GM18502 (cell line): ENCODE results near the gene MCRIP2.
"Not testable (repeated sequence)": the region's sequence is repeated elsewhere in the genome, so short reads cannot be mapped to it uniquely, and the experiment has no call there.

Experiments used
- ATAC-seq: cut with Tn5 transposase; IDR thresholded peaks from one replicate; pipeline ENCODE4 v1.9.1; 2021; ENCODE audit warnings: mild to moderate bottlenecking; ENCODE audit not compliant: unreplicated experiment, poor library complexity

MCRIP2 gene, protein sequence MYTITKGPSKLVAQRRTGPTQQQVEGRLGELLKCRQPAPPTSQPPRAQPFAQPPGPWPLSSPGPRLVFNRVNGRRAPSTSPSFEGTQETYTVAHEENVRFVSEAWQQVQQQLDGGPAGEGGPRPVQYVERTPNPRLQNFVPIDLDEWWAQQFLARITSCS

DNA sequence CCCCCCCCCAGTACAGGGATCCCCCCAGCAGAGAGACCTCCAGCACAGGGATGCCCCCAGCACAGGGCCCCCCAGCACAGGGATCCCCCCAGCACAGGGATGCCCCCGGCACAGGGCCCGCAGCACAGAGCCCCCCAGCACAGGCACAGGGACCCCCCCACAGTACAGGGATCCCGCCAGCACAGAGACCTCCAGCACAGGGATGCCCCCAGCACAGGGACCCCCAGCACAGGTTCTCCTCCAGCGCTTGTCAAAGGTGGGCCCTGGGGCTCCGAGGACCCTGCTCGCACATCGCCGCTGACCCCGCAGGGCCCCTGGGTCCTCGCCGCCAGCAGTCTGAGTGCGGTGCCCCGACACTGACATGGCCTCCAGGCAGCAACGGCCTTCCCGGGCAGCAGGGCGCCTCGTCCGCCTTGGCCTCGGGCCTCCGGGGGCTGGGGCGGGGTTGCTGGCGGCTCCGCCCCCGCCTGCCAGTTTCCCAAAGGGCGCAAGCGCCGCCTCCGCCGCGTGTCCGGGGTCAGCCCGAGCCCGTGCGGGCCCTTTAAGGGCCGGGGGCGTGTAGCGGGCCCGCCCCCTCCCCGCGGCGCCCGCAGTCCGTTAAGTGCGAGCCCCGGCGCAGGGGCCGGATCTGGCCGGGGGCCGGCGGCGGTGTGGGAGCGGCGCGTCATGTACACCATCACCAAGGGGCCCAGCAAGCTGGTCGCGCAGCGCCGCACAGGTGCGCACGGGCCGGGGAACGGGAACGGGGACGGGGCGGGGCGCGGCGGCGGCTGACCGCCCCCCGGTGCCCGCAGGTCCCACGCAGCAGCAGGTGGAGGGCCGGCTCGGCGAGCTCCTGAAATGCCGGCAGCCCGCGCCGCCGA is at the start of gene MCRIP2:
Gene MCRIP2 (plus strand): TSS at position 503 of the 863 bp plus-strand sequence. CDS start 164 bp downstream, at position 667.
- ATAC-seq = peak; percentile 46

DNA sequence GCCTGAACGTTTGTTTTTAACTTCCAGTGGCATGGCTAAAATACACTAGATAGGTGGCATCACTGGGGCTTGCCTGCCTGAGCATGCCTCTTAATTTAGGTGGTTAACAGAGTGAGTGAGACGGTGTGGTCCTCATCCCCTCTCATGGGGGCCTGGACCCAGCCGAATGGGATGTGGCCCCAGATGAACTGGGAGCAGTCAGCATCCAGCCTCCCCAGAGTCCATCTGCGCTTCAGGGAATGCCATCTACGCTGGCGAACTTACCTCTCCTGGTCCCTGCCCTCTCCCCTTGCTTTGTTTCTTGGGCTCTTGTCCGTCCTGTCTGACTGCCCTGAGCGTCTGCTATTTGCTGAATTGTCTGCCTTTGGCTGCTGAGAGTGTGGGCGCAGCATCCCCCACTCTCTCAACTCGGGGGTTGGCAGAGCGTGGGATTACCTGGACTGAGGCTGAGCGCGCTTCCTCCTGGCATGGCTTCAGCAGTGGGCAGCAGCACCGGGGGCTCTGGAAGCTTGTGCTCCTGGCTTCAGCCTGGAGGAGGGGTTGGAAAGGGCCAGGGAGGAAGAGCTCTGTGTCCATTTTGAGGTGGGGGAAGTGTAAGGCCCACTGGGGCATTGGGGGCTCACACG is 49.6 kb upstream of the MCRIP2 start:
- ATAC-seq = no peak

DNA sequence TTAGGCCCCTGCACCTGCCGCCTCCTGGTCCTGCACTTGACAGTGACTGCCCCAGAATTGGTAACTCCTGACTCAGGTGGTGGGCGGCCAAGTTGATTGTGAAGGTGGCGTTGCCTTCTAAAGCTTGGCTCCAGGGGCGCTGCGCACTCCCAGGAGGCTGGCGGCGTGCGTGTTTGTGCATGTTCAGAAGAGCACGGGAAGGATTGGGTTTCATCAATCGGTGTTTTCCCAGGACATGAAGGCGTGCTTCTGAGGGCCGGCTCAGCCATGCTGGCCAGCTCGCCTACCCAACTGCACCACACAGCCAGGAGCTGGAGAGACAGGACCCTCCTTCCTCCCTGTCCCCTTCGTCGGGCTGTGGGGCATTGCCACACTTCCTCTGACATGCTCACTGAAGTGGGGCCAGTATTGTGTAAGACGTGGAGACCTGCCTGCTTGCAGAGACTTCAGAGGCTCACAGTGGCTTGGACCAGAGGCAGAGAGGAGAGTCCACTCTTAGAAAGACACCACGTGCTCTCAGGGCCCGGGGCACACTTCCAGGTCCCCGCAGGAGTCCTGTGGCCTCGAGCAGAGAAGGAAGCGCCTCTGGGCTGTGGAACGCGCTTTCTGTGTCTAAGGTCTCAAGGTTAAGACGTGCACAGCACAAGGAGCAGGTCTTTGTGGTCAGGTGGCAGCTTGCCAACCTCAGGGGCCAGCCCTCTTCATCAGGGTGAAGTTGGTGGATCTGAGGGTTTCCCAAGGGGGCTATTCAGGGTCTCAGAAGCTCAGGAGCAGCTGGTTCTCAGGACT is 48.9 kb upstream of the MCRIP2 start:
- no peak for ATAC-seq

DNA sequence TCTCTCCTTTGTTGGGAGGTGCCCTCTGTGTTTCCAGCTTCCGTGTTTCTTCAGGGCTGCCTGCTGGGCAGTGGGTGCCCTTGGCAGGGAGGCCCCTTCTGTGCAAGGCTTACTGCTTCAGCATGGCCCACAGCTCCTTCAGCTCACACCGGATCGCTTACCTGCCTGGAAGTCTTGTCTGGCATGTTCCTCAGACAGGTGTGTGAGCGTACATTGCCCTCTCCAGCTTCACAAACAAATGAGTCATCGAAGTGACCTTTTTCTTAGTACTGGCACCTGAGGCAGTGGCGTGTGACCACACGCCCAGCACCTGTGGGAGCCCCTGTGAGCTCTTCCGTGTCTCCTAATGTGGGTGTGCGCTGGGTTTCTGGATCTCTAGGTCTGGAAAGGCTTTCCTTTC is 48.2 kb upstream of the MCRIP2 start:
- ATAC-seq = no peak

DNA sequence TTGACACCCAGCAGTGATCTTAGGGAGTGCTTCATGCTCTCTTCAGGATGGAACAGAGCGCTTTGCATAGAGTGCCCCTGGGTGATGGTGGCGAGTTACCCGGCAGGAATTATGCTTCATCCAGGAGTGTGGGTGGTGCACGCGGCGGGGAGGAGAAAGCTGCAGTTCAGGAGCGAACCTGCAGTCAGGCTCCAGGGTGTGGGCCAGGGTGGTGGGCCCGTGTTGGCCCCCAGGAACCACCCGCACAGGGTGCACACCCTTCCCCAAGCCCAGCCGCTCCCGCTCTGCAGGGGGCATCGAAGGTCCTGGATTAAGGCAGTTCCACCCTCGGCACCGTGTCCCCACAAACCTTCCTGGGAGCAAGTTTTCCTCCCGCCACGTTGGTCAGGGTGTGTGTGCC is 47.8 kb upstream of the MCRIP2 start:
- no peak for ATAC-seq

DNA sequence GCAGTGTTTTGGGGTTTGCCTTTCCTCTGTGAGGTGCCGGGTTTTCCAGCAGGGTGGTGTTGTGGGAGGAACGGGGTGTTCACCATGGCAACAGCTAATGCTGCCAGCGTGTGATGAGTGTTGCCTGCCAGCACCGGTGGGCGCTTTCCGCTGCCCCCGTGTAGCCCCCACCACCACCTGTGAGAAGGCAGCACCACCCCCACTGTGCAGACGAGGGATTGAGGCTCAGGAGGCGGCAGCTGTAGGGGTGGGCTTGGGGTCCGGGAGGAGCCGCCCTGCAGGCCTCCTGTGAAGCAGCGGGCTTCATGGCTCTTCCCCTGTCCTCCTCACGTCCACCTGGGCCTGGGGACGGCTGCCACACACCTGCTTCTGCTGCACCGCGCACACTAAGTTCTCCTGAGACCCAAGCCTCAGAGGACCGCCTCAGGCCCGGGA is 46.5 kb upstream of the MCRIP2 start:
- no peak for ATAC-seq

DNA sequence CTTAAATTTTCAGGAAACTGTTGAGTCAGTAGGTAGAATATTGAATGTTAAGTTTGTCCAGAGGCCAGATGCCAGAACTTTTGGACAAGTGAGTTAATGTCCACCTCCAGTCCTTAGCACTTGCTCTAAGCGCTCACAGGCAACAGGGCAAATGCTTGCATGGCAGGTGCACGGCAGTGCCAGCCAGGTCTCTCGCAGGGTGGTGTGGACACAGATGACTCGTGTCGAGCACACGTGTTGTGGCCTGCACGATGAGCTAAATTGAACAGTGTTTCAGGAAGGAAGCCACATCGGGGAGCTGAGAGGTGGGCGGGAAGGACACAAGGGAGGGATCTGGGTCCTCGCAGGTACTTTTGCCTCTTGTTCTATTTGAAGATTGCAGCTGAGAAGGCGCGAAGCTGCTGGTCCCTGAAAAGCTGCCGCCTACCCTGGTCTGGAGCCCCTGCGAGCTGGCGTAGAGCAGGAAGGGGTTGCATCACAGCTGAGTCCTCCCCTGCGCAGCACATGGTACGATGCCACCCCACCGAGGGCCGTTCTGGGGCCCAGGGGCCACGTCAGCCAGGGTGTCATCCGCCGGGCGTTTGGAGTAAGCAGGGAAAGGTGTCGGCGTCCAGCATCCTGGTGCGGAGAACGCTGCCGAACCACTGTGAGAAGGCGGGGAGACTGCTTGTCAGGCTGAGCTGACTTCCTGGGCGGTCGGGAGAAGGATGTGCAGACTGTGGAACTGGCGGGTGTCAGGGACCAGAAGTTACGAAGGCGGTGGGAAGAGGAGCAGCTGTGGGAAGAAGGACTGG is 45.5 kb upstream of the MCRIP2 start:
- ATAC-seq = no peak

DNA sequence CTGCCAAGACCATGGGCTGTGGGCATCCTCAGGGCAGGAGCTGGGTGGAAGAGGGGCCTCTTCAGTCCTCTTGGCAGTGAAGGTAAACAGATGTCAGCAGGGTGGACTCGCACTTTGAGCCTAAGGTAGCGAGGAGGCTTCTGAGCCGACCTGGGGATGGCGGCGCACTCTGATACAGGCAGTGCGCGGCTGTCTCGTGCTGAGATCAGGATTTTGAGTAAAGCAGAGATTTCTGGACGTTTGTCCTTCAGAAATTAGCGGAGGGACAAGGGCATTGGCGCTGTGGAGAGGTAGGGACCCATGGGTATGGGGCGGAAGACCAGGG is 44.9 kb upstream of the MCRIP2 start:
- no peak for ATAC-seq

DNA sequence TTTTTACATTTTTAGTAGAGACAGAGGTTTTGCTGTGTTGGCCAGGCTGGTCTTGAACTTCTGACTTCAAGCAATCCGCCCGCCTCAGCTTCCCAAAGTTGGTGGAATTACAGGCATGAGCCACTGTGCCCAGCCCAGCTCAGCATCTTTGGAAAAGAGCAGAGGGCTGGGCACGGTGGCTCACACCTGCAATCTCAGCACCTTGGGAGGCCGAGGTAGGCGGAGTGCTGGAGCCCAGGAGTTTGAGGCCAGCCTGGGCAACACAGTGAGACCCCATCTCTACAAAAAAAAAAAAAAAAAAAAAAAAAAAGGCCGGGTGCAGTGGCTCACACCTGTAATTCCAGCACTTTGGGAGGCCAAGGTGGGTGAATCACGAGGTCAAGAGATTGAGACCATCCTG is 44.0 kb upstream of the MCRIP2 start:
- ATAC-seq = not testable (repeated sequence)

DNA sequence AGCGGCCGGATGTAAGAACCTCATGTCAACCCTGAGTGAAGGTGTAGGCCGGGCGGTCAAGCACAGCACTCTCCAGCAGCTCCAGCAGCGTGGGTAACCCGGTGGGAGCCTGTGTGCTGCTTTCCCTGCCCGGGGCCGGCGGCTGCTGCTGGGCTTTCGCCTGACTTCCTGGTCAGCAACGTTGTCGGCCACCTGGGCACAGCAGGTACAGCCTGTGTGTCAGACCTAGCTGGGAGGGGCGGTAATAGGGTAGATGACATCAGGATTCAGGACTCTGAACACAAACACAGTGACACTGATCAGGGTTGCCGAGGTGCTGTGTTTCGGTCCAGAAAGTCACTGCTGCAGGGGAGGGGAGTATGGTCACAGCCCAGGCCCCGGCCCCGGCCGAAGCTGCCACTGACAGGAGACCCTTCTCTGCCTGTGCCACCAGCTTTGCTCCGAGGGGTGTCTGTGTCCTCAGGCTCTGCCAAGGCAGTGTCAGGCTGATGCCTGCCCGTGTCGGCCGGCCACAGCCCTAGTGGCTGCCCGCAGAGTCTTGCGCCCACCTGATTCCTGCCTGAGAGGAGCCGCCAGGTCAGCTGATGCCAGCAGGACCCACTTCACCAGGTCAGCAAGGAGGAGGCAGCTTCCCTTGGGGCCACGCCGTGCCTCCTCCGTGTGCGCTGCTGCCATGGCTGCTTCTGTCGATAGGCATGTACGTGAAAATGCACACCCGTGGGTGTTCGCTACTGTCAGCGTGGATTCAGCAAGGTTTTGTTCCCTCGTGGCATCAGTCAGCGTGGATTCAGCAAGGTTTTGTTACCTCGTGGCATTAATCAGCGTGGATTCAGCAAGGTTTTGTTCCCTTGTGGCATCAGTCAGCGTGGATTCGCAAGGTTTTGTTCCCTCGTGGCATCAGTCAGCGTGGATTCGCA is 42.5 kb upstream of the MCRIP2 start:
- no peak for ATAC-seq

DNA sequence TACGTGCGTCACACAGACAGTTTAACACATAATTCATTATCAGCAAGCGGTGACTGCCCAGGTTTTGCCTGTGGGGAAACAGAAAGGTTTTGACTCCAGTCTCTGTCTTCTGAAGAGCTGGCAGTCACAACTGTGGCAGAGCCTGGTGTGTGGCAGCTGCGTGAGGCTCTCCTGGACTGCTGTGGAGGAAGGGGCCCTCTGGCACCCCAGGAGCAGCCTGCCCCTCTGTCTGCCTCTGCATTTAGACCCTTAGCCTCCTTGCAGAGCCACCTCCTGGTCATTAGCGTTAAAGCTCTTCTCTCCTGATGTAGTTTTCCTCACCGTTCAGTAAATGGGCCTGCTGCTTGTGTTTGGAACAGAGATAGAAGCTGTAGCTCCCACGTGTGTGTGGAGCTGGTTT is 40.8 kb upstream of the MCRIP2 start:
- no peak for ATAC-seq

DNA sequence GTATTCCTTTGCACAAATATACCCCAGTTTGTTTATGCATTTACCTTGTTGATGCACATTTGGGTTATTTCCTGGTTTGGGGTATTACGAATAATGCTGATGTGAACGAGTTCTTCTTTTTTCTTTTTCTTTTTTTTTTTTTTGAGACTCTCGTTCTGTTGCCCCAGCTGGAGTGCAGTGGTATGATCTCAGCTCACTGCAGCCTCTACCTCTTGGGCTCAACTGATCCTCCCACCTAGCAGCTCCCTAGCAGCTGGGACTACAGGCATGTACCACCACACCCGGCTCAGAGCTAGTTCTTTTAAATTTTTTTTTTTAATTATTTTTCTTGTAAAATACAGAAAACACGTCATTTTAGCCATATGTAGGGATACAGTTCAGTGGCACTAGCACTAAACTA is 37.7 kb upstream of the MCRIP2 start:
- ATAC-seq = no peak

DNA sequence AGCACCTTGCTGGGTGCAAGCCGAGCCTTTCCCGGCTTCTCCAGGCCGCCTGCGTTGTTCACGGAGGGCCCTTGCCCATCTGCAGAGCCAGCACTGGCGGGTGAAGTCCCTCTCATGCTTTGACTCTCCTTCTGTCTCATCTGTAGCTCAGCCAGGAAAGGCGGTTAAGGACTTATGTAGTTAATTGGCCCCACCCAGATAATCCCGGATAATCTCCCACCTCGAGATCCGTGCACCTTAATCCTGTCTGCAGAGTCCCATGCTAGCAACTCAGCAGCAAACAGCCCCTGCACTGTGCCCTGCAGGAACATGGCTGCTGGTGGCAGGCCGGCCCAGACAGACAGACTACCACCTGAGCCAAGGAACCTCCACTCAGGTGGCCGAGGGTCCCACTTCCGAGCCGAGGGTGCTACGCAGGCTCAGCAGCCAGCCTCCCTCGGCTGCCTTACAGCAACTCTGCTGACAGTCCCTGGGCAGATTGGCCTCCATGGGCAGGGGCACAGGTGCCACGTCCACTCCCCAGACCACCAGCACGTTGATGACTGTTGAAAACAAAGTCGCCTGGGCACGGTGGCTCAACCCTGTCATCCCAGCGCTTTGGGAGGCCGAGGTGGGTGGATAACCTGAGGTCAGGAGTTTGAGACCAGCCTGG is 34.8 kb upstream of the MCRIP2 start:
- no peak for ATAC-seq

DNA sequence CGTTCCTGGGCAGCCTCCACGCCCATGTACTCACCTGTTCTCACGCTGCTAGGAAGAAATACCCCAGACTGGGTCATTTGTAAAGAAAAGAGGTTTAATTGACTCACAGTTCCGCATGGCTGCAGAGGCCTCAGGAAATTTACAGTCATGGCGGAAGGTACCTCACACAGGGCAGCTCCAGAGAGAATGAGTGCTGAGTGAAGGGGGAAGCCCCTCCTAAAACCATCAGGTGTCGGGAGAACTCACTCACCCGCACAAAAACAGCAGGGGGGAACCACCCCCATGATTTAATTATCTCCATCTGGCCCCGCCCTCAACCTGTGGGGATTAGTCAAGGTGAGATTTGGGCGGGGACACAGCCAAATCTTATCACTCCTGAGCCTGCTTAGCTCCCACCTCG is 33.6 kb upstream of the MCRIP2 start:
- ATAC-seq = no peak

DNA sequence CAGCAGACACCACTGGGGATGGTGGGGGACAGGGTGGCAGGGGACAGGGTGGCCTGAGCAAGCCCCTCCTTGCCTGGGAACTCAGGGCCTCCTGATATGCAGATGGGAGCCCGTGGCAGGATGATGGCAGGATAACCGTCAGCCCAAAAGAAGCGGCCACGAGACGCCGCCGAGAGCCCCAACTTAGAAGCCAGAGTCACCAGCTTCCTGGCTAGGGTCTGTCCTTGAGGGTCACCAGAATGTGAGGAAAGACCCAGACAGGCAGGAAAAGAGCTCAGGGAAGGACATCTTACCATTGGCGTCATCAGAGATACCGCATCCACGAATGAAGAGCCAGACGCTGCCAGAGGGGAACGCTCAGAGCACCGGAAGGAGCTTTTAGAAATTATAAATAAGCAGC is 32.3 kb upstream of the MCRIP2 start:
- no peak for ATAC-seq

DNA sequence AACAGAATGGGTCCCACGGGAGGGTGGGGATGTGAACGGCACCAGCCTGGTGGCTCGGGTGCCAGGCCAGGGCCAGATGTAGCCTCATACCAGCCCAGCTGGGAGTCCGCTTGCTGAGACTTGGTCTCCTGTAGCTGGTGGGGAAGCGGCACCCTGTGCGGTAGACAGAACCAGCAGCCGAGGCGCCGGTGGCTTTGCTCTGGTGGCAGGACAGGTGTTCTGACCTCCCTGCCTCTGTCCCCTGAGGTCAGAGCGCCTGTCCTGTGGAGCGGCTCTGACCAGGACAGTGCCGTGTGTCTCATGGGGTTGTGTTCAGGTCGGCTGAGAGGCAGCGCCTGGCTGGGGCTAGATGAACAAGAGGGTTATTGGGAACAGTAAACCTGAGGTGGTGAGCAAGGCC is 31.6 kb upstream of the MCRIP2 start:
- ATAC-seq = no peak

DNA sequence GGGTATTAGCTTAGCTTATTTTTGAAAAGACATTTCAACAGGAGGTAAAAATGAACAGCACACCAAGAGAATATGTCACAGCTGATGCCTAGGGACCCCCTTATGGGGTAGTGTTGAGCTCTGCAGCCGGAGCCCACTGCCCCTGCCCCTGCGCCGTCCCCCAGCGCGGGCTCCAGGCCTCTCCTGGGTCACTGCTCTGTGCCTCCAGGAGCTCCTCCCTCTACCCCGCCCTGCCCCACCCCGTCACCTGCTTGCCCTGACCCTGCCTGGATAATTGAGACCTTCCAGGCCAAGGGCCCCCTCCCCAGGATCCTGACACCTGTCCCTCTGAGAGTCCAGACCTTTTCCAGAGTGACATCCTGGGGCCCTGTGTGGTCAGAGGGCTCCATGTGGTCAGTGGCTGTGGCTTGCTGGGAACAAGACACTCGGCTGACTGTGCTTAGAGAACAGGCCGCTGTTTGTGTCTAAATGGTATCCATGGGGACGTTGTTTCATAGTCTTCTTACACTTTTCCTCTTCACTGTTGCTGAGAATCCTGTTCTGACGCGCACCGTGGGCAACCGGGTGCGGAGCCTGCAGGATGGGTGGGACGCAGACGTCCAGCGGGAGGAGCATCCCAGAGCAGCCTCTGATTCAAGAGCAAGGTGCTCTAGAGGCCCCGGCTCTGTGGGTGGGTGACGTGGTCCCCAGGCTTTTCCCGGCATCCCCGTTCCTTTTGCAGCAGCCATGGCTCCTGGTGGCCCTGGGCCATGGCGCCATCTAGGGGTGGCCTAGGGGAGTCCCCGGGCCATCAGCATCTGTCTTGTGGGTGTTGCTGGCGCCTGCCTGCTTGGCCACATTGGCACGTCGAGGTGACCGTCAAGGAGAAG is 30.9 kb upstream of the MCRIP2 start:
- ATAC-seq = no peak

DNA sequence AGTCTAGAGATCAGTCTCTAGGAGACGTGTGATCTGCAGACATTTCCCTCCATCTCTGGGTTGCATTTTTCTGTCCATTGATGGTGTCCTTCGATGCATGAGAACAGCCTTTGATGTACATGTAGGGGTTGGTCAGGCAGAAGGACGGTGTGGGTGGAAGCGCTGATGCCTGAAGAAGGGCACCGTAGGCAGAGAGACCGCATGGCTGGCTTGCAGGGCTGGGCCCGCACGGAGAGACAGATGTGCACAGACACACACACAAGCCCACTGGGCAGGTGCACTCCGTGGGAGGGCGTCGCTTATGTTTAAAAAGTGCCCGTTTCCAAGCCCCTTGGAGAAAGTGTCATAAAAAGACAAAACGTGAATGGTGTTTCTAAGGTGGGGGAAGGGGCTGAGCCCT is 26.5 kb upstream of the MCRIP2 start:
- ATAC-seq = no peak
